HEK293T (cell line): ENCODE results near the gene CHDH.
A peak's percentile ranks its signal among the peaks of the same experiment; 100 is the strongest.

ENCODE experiments used
- CTCF ChIA-PET: fragments of 350-600 bp; formaldehyde crosslinking; extraction: SDS; loops from one replicate; lab custom pipeline; 2021; ENCODE audit warnings: antibody characterized with exemption, inconsistent platforms; lab: Yijun Ruan, JAX
- POLR2A ChIA-PET: fragments of 350-600 bp; formaldehyde crosslinking; extraction: SDS; loops from one replicate; lab custom pipeline; 2020; ENCODE audit warnings: antibody characterized with exemption, inconsistent platforms; lab: Yijun Ruan, JAX
- DNase-seq: peaks from one replicate; pipeline ENCODE4 v3.0.0; 2012; ENCODE audit warnings: mixed read lengths; ENCODE audit errors: extremely low spot score
- ARNT ChIP-seq: fragments of 450-650 bp; IDR thresholded peaks from 2 replicates; pipeline ENCODE4 v1.6.1; 2017; ENCODE audit warnings: mild to moderate bottlenecking
- BHLHE40 ChIP-seq: fragments of 450-650 bp; IDR thresholded peaks from 2 replicates; pipeline ENCODE4 v1.6.1; 2016; ENCODE audit warnings: mild to moderate bottlenecking, moderate library complexity, borderline replicate concordance
- CTBP1 ChIP-seq: fragments of 450-650 bp; IDR thresholded peaks from 2 replicates; pipeline ENCODE4 v1.6.1; 2016; ENCODE audit warnings: borderline replicate concordance
- ELF4 ChIP-seq: fragments of 450-650 bp; IDR thresholded peaks from 2 replicates; pipeline ENCODE4 v1.6.1; 2017; ENCODE audit warnings: antibody characterized with exemption
- FOXA1 ChIP-seq: fragments of 450-650 bp; IDR thresholded peaks from 2 replicates; pipeline ENCODE4 v1.6.1; 2016; ENCODE audit warnings: mild to moderate bottlenecking
- FOXK2 ChIP-seq: fragments of 450-650 bp; IDR thresholded peaks from 2 replicates; pipeline ENCODE4 v1.6.1; 2016; ENCODE audit warnings: mild to moderate bottlenecking
- FOXM1 ChIP-seq: fragments of 450-650 bp; IDR thresholded peaks from 2 replicates; pipeline ENCODE4 v1.6.1; 2017; ENCODE audit warnings: mild to moderate bottlenecking, borderline replicate concordance
- HDGF ChIP-seq: fragments of 450-650 bp; IDR thresholded peaks from 2 replicates; pipeline ENCODE4 v1.6.1; 2017; ENCODE audit warnings: antibody characterized with exemption, borderline replicate concordance
- L3MBTL2 ChIP-seq: fragments of 450-650 bp; conservative IDR thresholded peaks from 2 replicates; pipeline ENCODE4 v1.6.1; 2016; ENCODE audit warnings: mild to moderate bottlenecking
- LEF1 ChIP-seq: fragments of 450-650 bp; IDR thresholded peaks from 2 replicates; pipeline ENCODE4 v1.6.1; 2017; ENCODE audit warnings: mild to moderate bottlenecking, borderline replicate concordance
- NFRKB ChIP-seq: fragments of 450-650 bp; IDR thresholded peaks from 2 replicates; pipeline ENCODE4 v1.6.1; 2016; ENCODE audit warnings: mild to moderate bottlenecking, moderate library complexity
- PKNOX1 ChIP-seq: fragments of 450-650 bp; IDR thresholded peaks from 2 replicates; pipeline ENCODE4 v1.6.1; 2016
- SP1 ChIP-seq: fragments of 450-650 bp; IDR thresholded peaks from 2 replicates; pipeline ENCODE4 v1.6.1; 2017
- SUZ12 ChIP-seq: fragments of 450-650 bp; IDR thresholded peaks from 2 replicates; pipeline ENCODE4 v1.6.1; 2016; ENCODE audit warnings: mild to moderate bottlenecking
- TARDBP ChIP-seq: fragments of 450-650 bp; IDR thresholded peaks from 2 replicates; pipeline ENCODE4 v1.6.1; 2016
- ZNF384 ChIP-seq: fragments of 450-650 bp; IDR thresholded peaks from 2 replicates; pipeline ENCODE4 v1.6.1; 2016

Gene CHDH

GRCh38 chr3:53804697-53805462 lies 41.3 kb downstream of the CHDH start:
- TF ChIP-seq PKNOX1 (peak; percentile 56), NFRKB (no peak)
- ChIA-PET POLR2A (no interaction called here), CTCF (no interaction called here)
- peak; percentile 20 for DNase-seq

GRCh38 chr3:53803816-53804695 lies 42.2 kb downstream of the CHDH start:
- POLR2A ChIA-PET, result no interaction called here
- CTCF ChIA-PET, result no interaction called here
- DNase-seq, result no peak
- TF ChIP-seq FOXA1 (no peak), HDGF (no peak), L3MBTL2 (no peak), NFRKB (no peak), SP1 (no peak), SUZ12 (no peak), ARNT (no peak), CTBP1 (no peak), FOXK2 (no peak), BHLHE40 (no peak), ZNF384 (no peak), PKNOX1 (no peak), TARDBP (no peak), FOXM1 (no peak), LEF1 (no peak), ELF4 (no peak)

- no peak for TF ChIP-seq LEF1
- no peak for TF ChIP-seq HDGF
- TF ChIP-seq CTBP1, result no peak
- no peak for TF ChIP-seq SP1
- TF ChIP-seq L3MBTL2, result no peak
- TF ChIP-seq SUZ12, result no peak
- TF ChIP-seq BHLHE40, result no peak
- TF ChIP-seq FOXA1, result no peak
- no peak for TF ChIP-seq FOXM1
- no peak for TF ChIP-seq NFRKB
- TF ChIP-seq ARNT, result no peak
- TF ChIP-seq ZNF384, result no peak
- no peak for TF ChIP-seq ELF4
- TF ChIP-seq TARDBP, result no peak
- no peak for TF ChIP-seq FOXK2
- no peak for TF ChIP-seq PKNOX1
- ChIA-PET CTCF (no interaction called here), POLR2A (no interaction called here)
Observed at GRCh38 chr3:53803124-53803815, 42.9 kb downstream of the CHDH start.

GRCh38 chr3:53802256-53802880 lies 43.9 kb downstream of the CHDH start:
- POLR2A ChIA-PET, result no interaction called here
- TF ChIP-seq SP1, result no peak
- TF ChIP-seq ARNT, result no peak
- TF ChIP-seq L3MBTL2, result no peak
- no peak for TF ChIP-seq FOXK2
- no peak for TF ChIP-seq NFRKB
- TF ChIP-seq ZNF384, result no peak
- no peak for TF ChIP-seq PKNOX1
- TF ChIP-seq BHLHE40, result no peak
- no peak for TF ChIP-seq HDGF
- TF ChIP-seq LEF1, result no peak
- no peak for TF ChIP-seq ELF4
- no peak for TF ChIP-seq TARDBP
- no peak for TF ChIP-seq FOXA1
- TF ChIP-seq SUZ12, result no peak
- CTCF ChIA-PET, result no interaction called here
- no peak for DNase-seq

More at GRCh38 chr3:53803124-53803815, 42.9 kb downstream of the CHDH start:
- DNase-seq, result no peak

- no peak for TF ChIP-seq PKNOX1
- no peak for TF ChIP-seq L3MBTL2
- no peak for TF ChIP-seq ZNF384
- TF ChIP-seq SUZ12, result no peak
- no peak for TF ChIP-seq CTBP1
- no peak for TF ChIP-seq ARNT
- no peak for TF ChIP-seq ELF4
- no peak for TF ChIP-seq FOXM1
- TF ChIP-seq FOXK2, result no peak
- TF ChIP-seq TARDBP, result no peak
- TF ChIP-seq BHLHE40, result no peak
- no peak for TF ChIP-seq FOXA1
- no peak for TF ChIP-seq NFRKB
- TF ChIP-seq LEF1, result no peak
- TF ChIP-seq HDGF, result no peak
- POLR2A ChIA-PET, result no interaction called here
- CTCF ChIA-PET, result no interaction called here
- DNase-seq, result no peak
Observed at GRCh38 chr3:53801319-53801718, 44.9 kb downstream of the CHDH start.
